Psoas muscle (tissue), 8 donors: ENCODE data around the gene MEF2C. TPM values are rescaled to one million over a fixed set of nuclear protein-coding genes. Genes with fewer than 3 reads are reported as not detected.
A peak's percentile ranks its signal among the peaks of the same experiment; 100 is the strongest.

ENCODE experiments used
- ATAC-seq, 4 donors: fragments of 200-7000 bp; cut with Tn5 transposase; one replicate each; pipeline ENCODE4 v1.9.1; 2020; ENCODE audit warnings: moderate library complexity in 3 of 4, mild to moderate bottlenecking in 2 of 4
- DNase-seq, 2 donors: peaks; one replicate each; pipeline ENCODE4 v3.0.0-alpha.2; 2020
- H3K27ac ChIP-seq: fragments of 200-600 bp; one replicate; pipeline ENCODE4 v1.8.0; 2022
- H3K27me3 ChIP-seq, 3 donors: fragments of 200-600 bp in 1 of 3; one replicate each; pipeline versions ENCODE4 v1.6.1 to v1.8.0; 2013 to 2022; ENCODE audit warnings: low read length in 2 of 3, mild to moderate bottlenecking in 2 of 3, moderate library complexity in 1 of 3; ENCODE audit not compliant: insufficient read depth in 3 of 3
- H3K36me3 ChIP-seq, 2 donors: fragments of 200-600 bp in 1 of 2; one replicate each; pipeline versions ENCODE4 v1.6.1 to v1.8.0; 2013 to 2022; ENCODE audit warnings: low read depth in 1 of 2, mild to moderate bottlenecking in 1 of 2, moderate library complexity in 1 of 2; ENCODE audit not compliant: insufficient read depth in 1 of 2
- H3K4me1 ChIP-seq: fragments of 200-600 bp; one replicate; pipeline ENCODE4 v1.8.0; 2022
- H3K4me3 ChIP-seq: fragments of 200-600 bp; one replicate; pipeline ENCODE4 v1.8.0; 2022; ENCODE audit warnings: mild to moderate bottlenecking
- H3K9me3 ChIP-seq: fragments of 200-600 bp; one replicate; pipeline ENCODE4 v1.8.0; 2022
- CTCF ChIP-seq: fragments of 200-600 bp; IDR thresholded peaks from one replicate; pipeline ENCODE4 v1.8.0; 2022; ENCODE audit warnings: antibody characterized with exemption
- WGBS, 3 donors: extraction: QIAGEN DNeasy Blood & Tissue Kit; methylation state at CpG; one replicate each; pipeline versions ENCODE4 v1.1.6 to v1.1.7; 2013; 5-methylcytosine and 5-hydroxymethylcytosine counted together
- intact Hi-C, 2 donors: fragments of 100-400 bp; cut with DNase I; formaldehyde crosslinking; loops; one replicate each; pipeline versions ENCODE4 v1.11.0 to v1.14.2; 2022
- polyA plus RNA-seq, 3 donors: library from polyadenylated mRNA; stranded (reverse); fragments of 200-250 nt; gene quantifications; one replicate each; pipeline ENCODE4 v1.2.3, GENCODE V29; 2013
- total RNA-seq, 4 donors: library from RNA; stranded (reverse); fragmentation: NEBNext Ultra II Directional in 2 of 4; extraction: Animal tissue kit (Norgen Biotek cat#: 25700) in 2 of 4; gene quantifications; one replicate each; pipeline versions ENCODE4 v1.2.1 to v1.2.4, GENCODE V29; 2021 to 2023
- donor health status: healthy with polysubstance abuse.
- donor health status: DM: no; HTN: no; CAD: no; lungs with moderate emphysema.
- donor health status: Bipolar disorder and iron deficiency.
- donor health status: healthy.
- donor health status: DM: yes; HTN: yes; CAD: no.
- donor health status: DM: no; HTN: no; CAD: no.
- donor health status: DM: no; HTN: no; CAD: no.
- donor health status: DM: yes; HTN: yes; CAD: no.

The MEF2C gene
- total and polyA plus RNA-seq, 7 donors, result 9.3 to 530 (median 148) TPM

GRCh38 chr5:88892669-88893068 lies 9.7 kb upstream of the MEF2C start:
- Histone ChIP-seq H3K36me3 (no peaks in the 10 kb centered on the region), H3K27ac (peak overlapping the region; percentile 88), H3K4me3 (no peak overlapping the region), H3K27me3 (no peaks in the 10 kb centered on the region), H3K9me3 (no peaks in the 10 kb centered on the region), H3K4me1 (peaks cover 68% of the 10 kb centered on the region)
- peak; percentile 57 to 74 (median 66) for ATAC-seq
- TF ChIP-seq CTCF, result no peak
- intact Hi-C loops, result loop anchor here in 1 of 2 donors (10.0 kb wide), 1 partner anchor 552 kb away; no protein-coding TSS in a partner anchor
- peak in 1 of 2 donors; percentile 41 for DNase-seq
- WGBS, 3 donors, result 32 to 43% (median 37%) methylated on average over 3 of the region's 3 CpGs

- peak in 1 of 4 donors; percentile 35 for ATAC-seq
- DNase-seq, result no peak
Observed at GRCh38 chr5:88890070-88890781, 7.2 kb upstream of the MEF2C start.

GRCh38 chr5:88889189-88890069 lies 6.4 kb upstream of the MEF2C start:
- no peak for TF ChIP-seq CTCF
- DNase-seq (peak; percentile 72 to 86), ATAC-seq (peak; percentile 74 to 89 (median 82))
- H3K9me3 ChIP-seq, result no peaks in the 10 kb centered on the region
- intact Hi-C loops, result loop anchor here in 1 of 2 donors (10.0 kb wide), 1 partner anchor 555 kb away; no protein-coding TSS in a partner anchor
- peak overlapping the region; percentile 88 for H3K27ac ChIP-seq
- WGBS, 3 donors, result 0 to 2% (median 0%) methylated on average over 45 to 48 of the region's 48 CpGs
- H3K4me3 ChIP-seq, result peak overlapping the region; percentile 76
- no peaks in the 10 kb centered on the region for H3K27me3 ChIP-seq
- H3K36me3 ChIP-seq, result no peaks in the 10 kb centered on the region
- H3K4me1 ChIP-seq, result peaks cover 73% of the 10 kb centered on the region

More at GRCh38 chr5:88890070-88890781, 7.2 kb upstream of the MEF2C start:
- peaks cover 73% of the 10 kb centered on the region for H3K4me1 ChIP-seq
- 8 to 25% (median 10%) methylated on average over 10 of the region's 10 CpGs for WGBS, 3 donors
- intact Hi-C loops, result loop anchor here in 1 of 2 donors (10.0 kb wide), 1 partner anchor 555 kb away; no protein-coding TSS in a partner anchor
- H3K27me3 ChIP-seq, result no peaks in the 10 kb centered on the region
- H3K36me3 ChIP-seq, result no peaks in the 10 kb centered on the region
- peak overlapping the region; percentile 88 for H3K27ac ChIP-seq
- no peaks in the 10 kb centered on the region for H3K9me3 ChIP-seq
- peak overlapping the region; percentile 76 for H3K4me3 ChIP-seq
- no peak for TF ChIP-seq CTCF

GRCh38 chr5:88888848-88889188 lies 5.8 kb upstream of the MEF2C start:
- ATAC-seq, result no peak
- peak overlapping the region; percentile 76 for H3K4me3 ChIP-seq
- intact Hi-C loops, result no loop called here
- H3K27me3 ChIP-seq, result no peaks in the 10 kb centered on the region
- TF ChIP-seq CTCF, result no peak
- DNase-seq, result no peak
- H3K36me3 ChIP-seq, result no peaks in the 10 kb centered on the region
- H3K4me1 ChIP-seq, result peaks cover 66% of the 10 kb centered on the region
- 9 to 18% (median 10%) methylated on average over 9 of the region's 9 CpGs for WGBS, 3 donors
- no peaks in the 10 kb centered on the region for H3K9me3 ChIP-seq
- peak overlapping the region; percentile 88 for H3K27ac ChIP-seq
